ENCODE data around the gene SCML2.
"Not testable (repeated sequence)": the region's sequence is repeated elsewhere in the genome, so short reads cannot be mapped to it uniquely, and the experiment has no call there.

The SCML2 gene

DNA sequence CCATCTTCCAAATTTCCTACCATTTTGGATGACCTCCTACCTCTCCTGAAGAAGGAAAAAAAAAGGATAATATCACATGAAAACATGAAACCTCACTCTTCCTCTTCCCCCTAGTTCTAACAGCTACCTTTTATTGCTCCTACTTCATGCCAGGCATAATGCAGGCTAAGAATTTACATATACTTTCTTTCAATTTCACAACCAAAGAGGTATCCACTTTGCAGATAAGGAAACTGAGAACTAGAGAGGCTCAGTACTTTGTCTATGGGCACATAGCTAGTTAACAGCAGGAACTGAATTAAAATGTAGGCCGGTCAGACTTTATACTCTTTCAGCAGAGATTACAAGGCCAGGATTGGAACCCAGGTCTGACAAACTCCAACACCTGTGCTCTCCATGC, 99.4 kb downstream of the SCML2 start:
- no peak overlapping the region for H3K9ac ChIP-seq (ENCODE audit: low read depth, low read length)
- H3K4me1 ChIP-seq (ENCODE audit: control insufficient read depth, insufficient read depth, low read length): no peaks in the 10 kb centered on the region
- H3K27me3 ChIP-seq (ENCODE audit: control insufficient read depth, insufficient read depth, low read length): no peaks in the 10 kb centered on the region
- H3K36me3 ChIP-seq (ENCODE audit: control insufficient read depth, insufficient read depth, low read length): no peaks in the 10 kb centered on the region
- H3K4me3 ChIP-seq (ENCODE audit: low read depth, low read length): no peak overlapping the region
- peaks cover 3% of the 10 kb centered on the region for H3K9me3 ChIP-seq (ENCODE audit: control insufficient read depth, insufficient read depth, low read length)

DNA sequence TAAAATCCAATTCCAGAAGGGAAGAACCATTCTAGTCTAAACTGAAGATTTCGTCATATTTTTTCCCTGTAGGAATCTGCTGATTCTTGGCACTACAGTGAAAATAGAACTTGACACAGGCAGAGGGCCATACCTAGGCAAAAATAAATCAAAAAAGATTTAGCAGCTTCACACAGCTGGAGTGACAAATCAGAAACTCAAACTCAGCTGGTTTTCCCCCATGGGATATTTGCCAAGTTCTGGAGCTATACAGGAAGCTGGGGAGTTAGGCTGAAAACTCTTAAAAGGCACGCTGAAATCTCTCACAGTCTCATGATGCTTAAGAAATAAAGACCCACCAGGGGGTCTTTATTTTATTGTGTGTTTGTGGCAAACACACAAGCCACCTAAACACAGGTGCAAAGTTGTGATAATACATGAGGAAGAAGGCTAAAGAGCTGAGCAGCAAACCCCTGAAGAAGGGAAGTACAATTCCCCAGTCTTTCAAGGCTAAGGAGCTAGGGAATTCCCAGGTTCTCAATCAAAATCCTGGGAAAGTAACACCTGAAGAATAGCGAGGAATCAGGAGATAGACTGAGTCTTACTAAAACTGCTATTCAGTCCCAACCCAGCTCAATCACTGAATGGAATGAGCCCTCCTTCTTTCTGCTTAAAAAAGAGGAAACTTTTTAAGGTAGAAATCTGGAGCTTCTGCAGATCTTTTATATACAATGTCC, 101.7 kb downstream of the SCML2 start:
- no peaks in the 10 kb centered on the region for H3K4me1 ChIP-seq (ENCODE audit: control insufficient read depth, insufficient read depth, low read length)
- no peak overlapping the region for H3K4me3 ChIP-seq (ENCODE audit: low read depth, low read length)
- H3K9ac ChIP-seq (ENCODE audit: low read depth, low read length): no peak overlapping the region
- no peaks in the 10 kb centered on the region for H3K36me3 ChIP-seq (ENCODE audit: control insufficient read depth, insufficient read depth, low read length)
- H3K27me3 ChIP-seq (ENCODE audit: control insufficient read depth, insufficient read depth, low read length): no peaks in the 10 kb centered on the region
- H3K9me3 ChIP-seq (ENCODE audit: control insufficient read depth, insufficient read depth, low read length): peaks cover 3% of the 10 kb centered on the region

DNA sequence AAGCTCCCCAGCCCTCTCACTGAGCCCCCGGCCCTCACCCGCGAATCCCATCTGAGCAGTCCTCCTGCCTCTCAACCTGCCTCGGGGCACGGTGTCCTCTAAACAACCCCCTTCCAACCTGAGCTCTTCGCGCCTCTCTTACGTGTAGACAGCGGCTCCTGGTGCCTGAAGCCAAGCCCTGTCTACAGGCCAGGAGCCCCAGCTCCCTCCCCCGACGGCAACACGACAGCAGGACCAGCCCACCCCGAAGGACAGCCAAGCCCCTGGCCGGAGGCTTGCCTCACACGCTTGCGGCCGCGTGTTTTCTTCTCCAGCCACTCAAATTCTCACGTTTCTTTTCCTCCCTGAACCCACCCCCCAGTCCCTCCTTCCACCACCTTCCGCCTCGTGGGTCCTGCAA, 124.8 kb downstream of the SCML2 start:
- not testable (repeated sequence) for H3K4me3 ChIP-seq (ENCODE audit: low read depth, low read length); H3K9me3 ChIP-seq (ENCODE audit: control insufficient read depth, insufficient read depth, low read length); H3K27me3 ChIP-seq (ENCODE audit: control insufficient read depth, insufficient read depth, low read length)

DNA sequence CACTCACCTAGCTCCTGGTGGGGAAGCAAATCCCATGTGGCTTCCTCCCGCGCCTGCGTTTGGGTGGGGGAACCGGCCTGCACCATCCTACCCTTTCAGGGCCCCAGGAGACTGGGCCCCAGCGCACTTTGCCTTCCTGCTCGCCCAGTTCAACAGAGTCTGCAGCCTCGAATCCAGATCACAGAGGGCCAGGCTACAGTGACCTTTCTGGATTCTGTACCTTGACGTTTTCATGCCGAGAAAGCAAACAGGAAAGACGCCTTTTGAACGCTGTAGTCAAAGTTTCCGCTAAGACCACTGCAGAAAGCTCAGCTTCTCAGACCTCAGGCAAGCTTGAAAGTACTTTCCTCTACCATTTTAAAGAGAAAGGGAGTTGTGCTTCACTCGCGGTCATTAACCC, 126.4 kb downstream of the SCML2 start:
- H3K27me3 ChIP-seq (ENCODE audit: control insufficient read depth, insufficient read depth, low read length): no peaks in the 10 kb centered on the region
- no peaks in the 10 kb centered on the region for H3K36me3 ChIP-seq (ENCODE audit: control insufficient read depth, insufficient read depth, low read length)
- no peak overlapping the region for H3K9ac ChIP-seq (ENCODE audit: low read depth, low read length)
- H3K4me1 ChIP-seq (ENCODE audit: control insufficient read depth, insufficient read depth, low read length): no peaks in the 10 kb centered on the region
- no peak overlapping the region for H3K4me3 ChIP-seq (ENCODE audit: low read depth, low read length)
- H3K9me3 ChIP-seq (ENCODE audit: control insufficient read depth, insufficient read depth, low read length): no peaks in the 10 kb centered on the region

More for the DNA sequence above, 124.8 kb downstream of the SCML2 start:
- H3K4me1 ChIP-seq (ENCODE audit: control insufficient read depth, insufficient read depth, low read length); H3K36me3 ChIP-seq (ENCODE audit: control insufficient read depth, insufficient read depth, low read length); H3K9ac ChIP-seq (ENCODE audit: low read depth, low read length): not testable (repeated sequence)

DNA sequence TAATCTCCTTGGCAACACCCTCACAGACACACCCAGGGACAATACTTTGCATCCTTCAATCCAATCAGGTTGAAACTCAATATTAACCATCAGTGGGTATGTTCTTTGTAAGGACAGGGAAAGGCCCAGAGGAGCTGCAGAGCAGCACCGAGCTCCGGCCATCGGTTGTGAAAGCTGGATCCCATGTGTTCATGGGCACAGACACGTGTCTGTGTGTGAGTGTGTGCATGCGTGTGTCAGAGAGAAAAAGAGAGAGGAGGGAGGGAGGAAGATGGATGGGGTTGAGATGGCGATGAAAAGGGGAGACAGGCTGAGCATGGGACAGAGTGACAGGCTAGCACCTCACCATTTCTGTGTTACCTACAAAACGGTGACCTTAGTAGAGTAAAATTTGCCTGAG, 127.0 kb downstream of the SCML2 start:
- Histone ChIP-seq H3K4me1 (ENCODE audit: control insufficient read depth, insufficient read depth, low read length) (no peaks in the 10 kb centered on the region), H3K4me3 (ENCODE audit: low read depth, low read length) (no peak overlapping the region), H3K27me3 (ENCODE audit: control insufficient read depth, insufficient read depth, low read length) (no peaks in the 10 kb centered on the region), H3K36me3 (ENCODE audit: control insufficient read depth, insufficient read depth, low read length) (no peaks in the 10 kb centered on the region), H3K9ac (ENCODE audit: low read depth, low read length) (no peak overlapping the region), H3K9me3 (ENCODE audit: control insufficient read depth, insufficient read depth, low read length) (no peaks in the 10 kb centered on the region)

DNA sequence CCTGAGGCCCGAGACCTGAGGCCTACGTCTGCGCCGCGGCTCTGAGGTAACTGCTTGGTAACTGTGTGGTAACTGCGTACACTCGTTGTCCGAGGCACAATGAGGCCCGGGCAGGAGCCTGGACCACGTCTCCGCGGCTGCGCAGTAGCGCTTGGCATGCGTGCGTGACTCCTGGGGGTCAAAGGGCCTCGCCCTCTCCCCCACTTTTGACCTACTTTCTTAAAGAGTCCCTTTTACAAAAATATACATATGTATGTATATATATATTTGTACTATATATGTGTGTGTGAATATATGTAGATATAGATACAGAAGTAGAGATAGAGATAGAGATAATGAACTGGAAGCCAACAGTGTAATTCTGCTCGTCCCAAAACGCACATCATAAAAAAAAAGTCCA, 133.7 kb downstream of the SCML2 start, which contains the start of gene BEND2:
TSS of gene BEND2 (minus strand) at position 101 of the 400 bp plus-strand sequence. CDS start 136 bp downstream, outside the sequence.
- no peaks in the 10 kb centered on the region for H3K36me3 ChIP-seq (ENCODE audit: control insufficient read depth, insufficient read depth, low read length)
- no peaks in the 10 kb centered on the region for H3K4me1 ChIP-seq (ENCODE audit: control insufficient read depth, insufficient read depth, low read length)
- H3K4me3 ChIP-seq (ENCODE audit: low read depth, low read length): no peak within 1 kb of the TSS
- H3K9me3 ChIP-seq (ENCODE audit: control insufficient read depth, insufficient read depth, low read length): no peaks in the 10 kb centered on the region
- no peak within 1 kb of the TSS for H3K9ac ChIP-seq (ENCODE audit: low read depth, low read length)
- H3K27me3 ChIP-seq (ENCODE audit: control insufficient read depth, insufficient read depth, low read length): no peaks in the 10 kb centered on the region

DNA sequence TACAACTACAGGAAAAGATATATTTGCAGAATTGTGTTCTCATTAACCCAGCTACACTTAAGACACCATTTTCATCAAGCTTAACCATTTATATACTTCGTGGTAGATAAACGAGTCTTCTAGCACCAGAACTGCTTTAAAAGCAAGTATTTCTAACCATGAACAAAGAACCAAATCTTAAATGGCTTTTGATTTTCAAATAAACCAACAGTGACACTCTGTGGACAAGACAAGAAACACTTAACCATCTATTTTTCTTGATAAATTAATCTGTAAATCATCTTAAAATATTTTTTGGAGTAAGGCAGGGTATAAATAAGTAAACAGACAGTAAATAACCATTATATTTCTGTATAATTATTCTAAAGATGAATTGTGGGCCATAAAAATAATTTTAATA, 144.0 kb downstream of the SCML2 start:
- Histone ChIP-seq H3K9ac (ENCODE audit: low read depth, low read length) (no peak overlapping the region), H3K4me3 (ENCODE audit: low read depth, low read length) (no peak overlapping the region), H3K9me3 (ENCODE audit: control insufficient read depth, insufficient read depth, low read length) (no peaks in the 10 kb centered on the region), H3K4me1 (ENCODE audit: control insufficient read depth, insufficient read depth, low read length) (no peaks in the 10 kb centered on the region), H3K36me3 (ENCODE audit: control insufficient read depth, insufficient read depth, low read length) (no peaks in the 10 kb centered on the region), H3K27me3 (ENCODE audit: control insufficient read depth, insufficient read depth, low read length) (no peaks in the 10 kb centered on the region)

DNA sequence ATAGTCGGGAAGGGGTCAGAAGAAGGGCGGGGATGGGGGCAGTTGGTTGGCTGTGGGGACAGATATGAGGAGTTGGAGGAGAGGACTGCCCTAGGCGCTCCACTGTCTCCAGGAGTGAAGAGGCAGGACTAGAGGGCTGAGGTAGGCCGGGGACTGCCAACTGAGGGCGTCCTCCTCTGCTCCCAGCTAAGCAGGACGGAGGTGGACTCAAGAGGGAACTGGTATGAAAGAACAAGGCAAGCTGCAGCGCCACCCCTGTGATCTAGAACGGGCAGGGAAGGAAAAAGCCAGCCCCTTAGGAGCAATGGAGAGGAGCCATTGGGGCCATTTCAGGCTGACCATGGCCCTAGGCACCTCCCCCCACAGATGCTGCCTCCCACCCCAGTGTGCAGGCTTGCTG, 147.8 kb downstream of the SCML2 start:
- Histone ChIP-seq H3K4me3 (ENCODE audit: low read depth, low read length) (no peak overlapping the region), H3K9ac (ENCODE audit: low read depth, low read length) (no peak overlapping the region), H3K4me1 (ENCODE audit: control insufficient read depth, insufficient read depth, low read length) (no peaks in the 10 kb centered on the region), H3K36me3 (ENCODE audit: control insufficient read depth, insufficient read depth, low read length) (no peaks in the 10 kb centered on the region), H3K9me3 (ENCODE audit: control insufficient read depth, insufficient read depth, low read length) (no peaks in the 10 kb centered on the region), H3K27me3 (ENCODE audit: control insufficient read depth, insufficient read depth, low read length) (no peaks in the 10 kb centered on the region)

DNA sequence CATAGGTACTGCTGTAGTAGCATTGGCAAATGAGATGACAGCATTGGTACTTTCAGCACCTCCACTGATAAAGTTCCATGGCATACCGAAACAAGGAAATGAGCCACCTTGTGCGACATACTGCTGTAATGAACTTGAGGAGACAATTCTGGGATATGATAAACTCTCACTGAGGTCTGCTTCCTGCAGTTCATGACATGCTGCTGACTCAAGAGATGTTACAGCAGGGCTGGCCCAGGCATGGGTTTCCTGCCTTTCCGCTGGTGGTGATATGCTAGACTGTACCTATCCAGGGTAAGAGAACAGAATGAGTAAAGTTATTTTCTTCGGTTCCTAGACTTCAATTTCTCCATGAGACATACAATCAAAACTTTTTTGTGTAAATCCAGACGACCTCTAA, 150.9 kb downstream of the SCML2 start:
- H3K9me3 ChIP-seq (ENCODE audit: control insufficient read depth, insufficient read depth, low read length): no peaks in the 10 kb centered on the region
- H3K4me3 ChIP-seq (ENCODE audit: low read depth, low read length): no peak overlapping the region
- no peaks in the 10 kb centered on the region for H3K27me3 ChIP-seq (ENCODE audit: control insufficient read depth, insufficient read depth, low read length)
- no peaks in the 10 kb centered on the region for H3K36me3 ChIP-seq (ENCODE audit: control insufficient read depth, insufficient read depth, low read length)
- H3K9ac ChIP-seq (ENCODE audit: low read depth, low read length): no peak overlapping the region
- H3K4me1 ChIP-seq (ENCODE audit: control insufficient read depth, insufficient read depth, low read length): no peaks in the 10 kb centered on the region

DNA sequence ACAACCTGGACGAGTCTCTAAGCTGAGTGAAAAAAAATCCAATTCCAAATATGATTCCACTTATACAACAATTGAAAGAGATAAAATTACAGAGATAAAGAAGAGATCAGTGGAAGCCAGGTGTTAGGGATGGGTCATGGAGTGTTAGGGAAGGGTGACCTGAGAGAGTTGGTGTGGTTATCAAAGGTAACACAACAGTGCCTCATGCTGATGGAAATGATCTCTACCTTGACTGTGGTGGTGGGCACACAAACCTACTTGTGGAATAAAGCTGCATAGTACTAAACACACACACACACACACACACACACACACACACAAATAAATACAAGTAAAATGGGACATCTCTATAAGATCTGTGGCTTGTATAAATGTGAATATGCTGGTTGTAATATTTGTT, 159.8 kb downstream of the SCML2 start:
- H3K4me1 ChIP-seq (ENCODE audit: control insufficient read depth, insufficient read depth, low read length): no peaks in the 10 kb centered on the region
- no peak overlapping the region for H3K4me3 ChIP-seq (ENCODE audit: low read depth, low read length)
- H3K9me3 ChIP-seq (ENCODE audit: control insufficient read depth, insufficient read depth, low read length): no peaks in the 10 kb centered on the region
- H3K9ac ChIP-seq (ENCODE audit: low read depth, low read length): no peak overlapping the region
- no peaks in the 10 kb centered on the region for H3K27me3 ChIP-seq (ENCODE audit: control insufficient read depth, insufficient read depth, low read length)
- no peaks in the 10 kb centered on the region for H3K36me3 ChIP-seq (ENCODE audit: control insufficient read depth, insufficient read depth, low read length)
